COR-L47 (cell line): Measurements from ENCODE around the gene NUP205.

Experiments
- DNase-seq: peaks from one replicate; lab custom pipeline; 2025; lab: John Stamatoyannopoulos, UW

The NUP205 gene, protein sequence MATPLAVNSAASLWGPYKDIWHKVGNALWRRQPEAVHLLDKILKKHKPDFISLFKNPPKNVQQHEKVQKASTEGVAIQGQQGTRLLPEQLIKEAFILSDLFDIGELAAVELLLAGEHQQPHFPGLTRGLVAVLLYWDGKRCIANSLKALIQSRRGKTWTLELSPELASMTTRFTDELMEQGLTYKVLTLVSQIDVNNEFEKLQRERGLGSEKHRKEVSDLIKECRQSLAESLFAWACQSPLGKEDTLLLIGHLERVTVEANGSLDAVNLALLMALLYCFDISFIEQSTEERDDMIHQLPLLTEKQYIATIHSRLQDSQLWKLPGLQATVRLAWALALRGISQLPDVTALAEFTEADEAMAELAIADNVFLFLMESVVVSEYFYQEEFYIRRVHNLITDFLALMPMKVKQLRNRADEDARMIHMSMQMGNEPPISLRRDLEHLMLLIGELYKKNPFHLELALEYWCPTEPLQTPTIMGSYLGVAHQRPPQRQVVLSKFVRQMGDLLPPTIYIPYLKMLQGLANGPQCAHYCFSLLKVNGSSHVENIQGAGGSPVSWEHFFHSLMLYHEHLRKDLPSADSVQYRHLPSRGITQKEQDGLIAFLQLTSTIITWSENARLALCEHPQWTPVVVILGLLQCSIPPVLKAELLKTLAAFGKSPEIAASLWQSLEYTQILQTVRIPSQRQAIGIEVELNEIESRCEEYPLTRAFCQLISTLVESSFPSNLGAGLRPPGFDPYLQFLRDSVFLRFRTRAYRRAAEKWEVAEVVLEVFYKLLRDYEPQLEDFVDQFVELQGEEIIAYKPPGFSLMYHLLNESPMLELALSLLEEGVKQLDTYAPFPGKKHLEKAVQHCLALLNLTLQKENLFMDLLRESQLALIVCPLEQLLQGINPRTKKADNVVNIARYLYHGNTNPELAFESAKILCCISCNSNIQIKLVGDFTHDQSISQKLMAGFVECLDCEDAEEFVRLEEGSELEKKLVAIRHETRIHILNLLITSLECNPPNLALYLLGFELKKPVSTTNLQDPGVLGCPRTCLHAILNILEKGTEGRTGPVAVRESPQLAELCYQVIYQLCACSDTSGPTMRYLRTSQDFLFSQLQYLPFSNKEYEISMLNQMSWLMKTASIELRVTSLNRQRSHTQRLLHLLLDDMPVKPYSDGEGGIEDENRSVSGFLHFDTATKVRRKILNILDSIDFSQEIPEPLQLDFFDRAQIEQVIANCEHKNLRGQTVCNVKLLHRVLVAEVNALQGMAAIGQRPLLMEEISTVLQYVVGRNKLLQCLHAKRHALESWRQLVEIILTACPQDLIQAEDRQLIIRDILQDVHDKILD (N-terminal part only)

GRCh38 chr7:135557455-135558336 lies at the start of gene NUP205:
TSS of gene NUP205 (plus strand) at chr7:135557917. CDS start at chr7:135557945, 28 bp downstream.
- peak; percentile 79 for DNase-seq

- no peak for DNase-seq
Measured at GRCh38 chr7:135508883-135509588, 48.7 kb upstream of the NUP205 start.

DNA sequence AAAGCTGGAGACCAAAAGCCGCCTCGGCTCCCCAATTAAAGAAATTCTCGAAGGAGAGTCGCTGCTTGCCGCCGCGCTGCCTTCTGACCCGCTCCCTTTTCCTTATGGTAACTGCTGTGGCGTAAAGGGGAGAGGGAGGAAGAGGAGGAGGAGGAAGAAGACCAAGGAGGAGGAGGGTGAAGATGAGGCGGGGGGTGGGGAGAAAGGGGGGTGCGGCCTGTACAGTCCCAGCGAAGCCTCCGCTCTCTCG lies 48.2 kb upstream of the NUP205 start:
- no peak for DNase-seq

GRCh38 chr7:135509839-135510591 lies 47.7 kb upstream of the NUP205 start, which contains the start of gene CNOT4:
TSS of gene CNOT4 (minus strand) at chr7:135510102. CDS start at chr7:135438331, 71,771 bp downstream.
- peak; percentile 94 for DNase-seq

DNA sequence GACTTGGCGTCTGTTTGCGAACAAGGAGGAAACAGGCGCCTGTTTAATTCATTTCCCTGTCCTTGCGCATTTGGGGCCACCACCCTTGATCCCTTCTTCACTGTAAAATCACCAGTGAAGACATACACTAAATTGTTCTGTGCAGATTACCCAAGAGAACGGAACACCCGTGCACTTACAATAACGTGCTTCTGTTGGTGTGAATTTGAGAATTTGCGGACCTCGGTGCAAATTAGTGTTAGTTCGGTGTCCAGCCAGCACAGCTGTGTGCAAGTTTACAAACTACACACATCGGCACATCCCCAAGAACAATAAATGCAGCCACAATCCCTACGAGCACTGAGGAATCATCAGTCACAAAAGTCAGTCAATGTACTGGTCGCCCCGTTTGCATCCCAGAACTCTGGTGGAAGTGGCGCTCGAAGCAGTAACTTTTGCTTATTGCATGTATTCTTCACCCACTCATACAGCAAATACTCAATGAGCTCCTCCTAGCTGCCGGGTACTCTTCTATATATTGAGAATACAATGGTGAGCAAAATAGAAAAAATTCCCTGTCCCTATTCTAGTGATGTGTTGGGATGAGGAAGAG lies 47.0 kb upstream of the NUP205 start:
- DNase-seq, result no peak

GRCh38 chr7:135512135-135512887 lies 45.4 kb upstream of the NUP205 start:
- DNase-seq, result peak; percentile 56

- no peak for DNase-seq
Measured at GRCh38 chr7:135514856-135515255, 42.9 kb upstream of the NUP205 start.

- DNase-seq, result no peak
Measured at GRCh38 chr7:135517060-135517459, 40.7 kb upstream of the NUP205 start.

DNA sequence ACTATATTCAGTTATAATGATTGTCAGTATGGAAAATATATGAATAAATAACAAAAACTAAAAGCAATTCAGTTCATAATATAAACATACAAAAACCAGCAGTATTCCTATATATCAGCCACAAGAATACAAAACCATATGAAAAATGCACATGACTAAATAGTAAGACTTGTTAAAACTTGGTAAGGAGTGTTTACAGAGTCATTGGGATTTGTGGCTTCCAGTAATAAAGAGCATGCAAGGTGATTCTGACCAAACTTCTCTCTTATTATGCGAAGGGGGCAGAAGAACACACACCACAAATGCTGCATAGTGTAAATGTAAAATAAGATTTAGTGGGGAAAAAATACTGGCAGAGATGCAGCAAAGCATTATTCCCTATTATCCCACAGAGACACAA lies 39.0 kb upstream of the NUP205 start:
- no peak for DNase-seq

GRCh38 chr7:135519233-135519688 lies 38.5 kb upstream of the NUP205 start:
- no peak for DNase-seq

DNA sequence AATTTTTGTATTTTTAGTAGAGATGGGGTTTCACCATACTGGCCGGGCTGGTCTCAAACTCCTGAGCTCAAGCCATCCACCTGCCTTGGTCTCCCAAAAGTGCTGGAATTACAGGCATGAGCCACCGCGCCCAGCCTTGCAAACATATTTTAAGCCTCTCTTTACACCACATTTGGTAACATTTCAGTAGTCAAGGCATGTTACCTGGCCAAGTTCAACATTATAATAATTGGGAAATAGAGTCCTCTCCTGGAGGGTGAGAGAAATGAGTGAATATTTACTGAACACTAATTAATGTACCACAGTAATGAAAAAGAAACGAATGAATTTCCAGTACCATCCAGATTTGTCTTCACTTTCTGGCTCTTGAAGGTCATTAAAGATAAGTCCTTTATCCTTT lies 37.8 kb upstream of the NUP205 start:
- DNase-seq, result no peak

- DNase-seq, result no peak
Measured at GRCh38 chr7:135522509-135522908, 35.2 kb upstream of the NUP205 start.

DNA sequence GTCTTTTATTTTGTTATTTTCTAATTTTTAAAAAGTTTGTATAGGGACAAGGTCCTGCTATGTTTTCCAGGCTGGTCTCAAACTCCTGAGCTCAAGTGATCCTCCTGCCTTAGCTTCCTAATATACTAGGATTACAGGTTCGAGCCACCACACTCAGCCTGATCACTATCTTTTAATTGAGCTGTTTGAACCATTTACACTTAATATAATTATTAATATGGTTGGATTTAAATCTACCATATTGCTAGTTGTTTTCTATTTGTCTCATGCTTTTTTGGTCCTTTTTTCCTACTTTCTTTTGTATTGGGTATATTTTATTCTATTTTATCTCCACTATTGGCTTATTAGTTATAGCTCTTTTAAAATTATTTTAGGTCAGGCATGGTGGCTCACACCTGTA lies 34.6 kb upstream of the NUP205 start:
- no peak for DNase-seq

DNA sequence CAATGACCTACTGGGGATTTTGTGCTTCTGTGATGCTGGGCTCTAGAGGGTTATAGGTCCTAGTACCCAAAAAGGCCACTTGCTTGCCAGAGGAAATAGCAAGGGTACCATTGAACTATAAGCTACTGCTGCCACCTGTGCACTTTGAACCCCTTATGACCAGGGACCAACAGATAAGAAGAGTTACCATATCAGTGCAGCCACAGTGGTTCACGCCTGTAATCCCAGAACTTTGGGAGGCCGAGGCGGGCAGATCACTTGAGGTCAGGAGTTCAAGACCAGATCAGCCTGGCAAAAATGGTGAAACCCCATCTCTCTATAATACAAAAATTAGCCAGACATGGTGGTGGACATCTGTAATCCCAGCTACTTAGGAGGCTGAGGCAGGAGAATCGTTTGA lies 32.3 kb upstream of the NUP205 start:
- no peak for DNase-seq

- no peak for DNase-seq
Measured at GRCh38 chr7:135527025-135527424, 30.7 kb upstream of the NUP205 start.

DNA sequence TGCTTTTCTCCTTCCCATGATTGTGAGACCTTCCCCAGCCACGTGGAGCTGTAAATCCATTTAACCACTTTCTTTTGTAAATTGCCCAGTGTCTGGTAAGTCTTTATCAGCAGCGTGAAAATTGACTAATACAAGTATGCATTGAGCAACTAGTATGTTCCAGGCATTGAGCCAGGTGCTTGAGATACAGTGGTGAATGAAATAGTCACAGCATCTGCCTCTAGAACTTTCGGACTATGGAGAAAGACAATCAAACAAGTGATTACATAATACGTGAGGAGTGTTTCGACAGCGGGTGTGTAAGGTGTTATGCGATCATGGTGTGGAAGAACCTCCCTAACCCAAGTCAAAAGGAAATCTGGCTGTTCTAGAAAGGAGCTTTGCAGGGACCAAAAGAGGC lies 21.6 kb upstream of the NUP205 start:
- DNase-seq, result no peak

DNA sequence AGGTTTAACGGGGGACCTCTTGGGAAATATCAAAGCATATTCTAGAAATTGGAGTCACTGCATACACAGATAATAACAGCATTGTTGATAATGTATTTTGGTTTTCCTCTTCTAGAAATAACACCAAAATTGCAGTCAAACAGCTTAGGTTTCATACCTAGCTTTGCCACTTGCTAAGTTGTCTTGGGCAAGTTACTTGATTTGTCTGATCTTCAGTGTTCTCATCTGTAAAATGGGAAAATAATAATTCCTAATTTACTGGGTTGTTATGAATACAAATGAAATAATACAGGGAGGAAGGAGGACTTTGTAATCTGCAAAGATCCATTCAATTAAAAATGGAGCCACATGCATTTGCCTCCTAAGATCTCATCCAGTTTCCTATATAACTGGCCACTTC lies 20.3 kb upstream of the NUP205 start:
- DNase-seq, result no peak

DNA sequence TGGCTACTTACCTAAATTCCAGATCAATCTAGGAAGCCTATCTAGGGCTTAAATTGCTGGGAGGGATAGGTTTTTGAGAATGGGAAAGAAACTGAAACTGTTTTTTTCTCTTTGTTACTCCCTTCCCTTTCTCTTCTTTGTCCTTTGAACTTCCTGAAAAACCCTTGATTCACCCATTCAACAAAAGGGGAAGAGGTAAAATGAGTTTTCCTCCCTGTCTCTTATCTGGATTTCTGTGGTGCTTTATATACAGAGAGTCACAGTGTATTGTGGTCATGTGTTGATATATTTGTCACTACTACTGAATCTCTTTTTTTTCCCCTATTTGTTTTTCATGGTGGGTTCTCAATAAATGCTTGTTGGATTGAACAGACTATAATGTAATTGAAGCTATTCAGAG lies 19.8 kb upstream of the NUP205 start:
- no peak for DNase-seq

GRCh38 chr7:135538376-135538775 lies 19.3 kb upstream of the NUP205 start:
- DNase-seq, result no peak
